ENCODE measurements around the gene PDPK1.

PDPK1 gene

GRCh38 chr16:2537451-2538379 is at the start of gene PDPK1:
TSS of gene PDPK1 (plus strand) at chr16:2538021. CDS start at chr16:2538113, 92 bp downstream.
- DNase-seq = peak; percentile 41

GRCh38 chr16:2489581-2489980 is 48.2 kb upstream of the PDPK1 start:
- no peak for DNase-seq

GRCh38 chr16:2490190-2491105 is 47.4 kb upstream of the PDPK1 start:
- peak; percentile 17 for DNase-seq

GRCh38 chr16:2492292-2492691 is 45.5 kb upstream of the PDPK1 start:
- DNase-seq = no peak

- DNase-seq = no peak
Observed at GRCh38 chr16:2493605-2494004, 44.2 kb upstream of the PDPK1 start.

GRCh38 chr16:2494616-2495015 is 43.2 kb upstream of the PDPK1 start:
- no peak for DNase-seq

GRCh38 chr16:2495041-2495440 is 42.8 kb upstream of the PDPK1 start:
- DNase-seq = no peak

GRCh38 chr16:2496223-2497115 is 41.4 kb upstream of the PDPK1 start:
- DNase-seq = no peak

GRCh38 chr16:2497116-2497630 is 40.6 kb upstream of the PDPK1 start:
- DNase-seq = no peak

- no peak for DNase-seq
Observed at GRCh38 chr16:2497695-2498484, 39.9 kb upstream of the PDPK1 start.

GRCh38 chr16:2498531-2499253 is 39.1 kb upstream of the PDPK1 start:
- no peak for DNase-seq

- DNase-seq = no peak
Observed at GRCh38 chr16:2499454-2499853, 38.4 kb upstream of the PDPK1 start.

- no peak for DNase-seq
Observed at GRCh38 chr16:2499890-2500429, 37.9 kb upstream of the PDPK1 start.

GRCh38 chr16:2500430-2500917 is 37.3 kb upstream of the PDPK1 start:
- no peak for DNase-seq

GRCh38 chr16:2500918-2501750 is 36.7 kb upstream of the PDPK1 start:
- peak; percentile 38 for DNase-seq

GRCh38 chr16:2501946-2502895 is 35.6 kb upstream of the PDPK1 start:
- no peak for DNase-seq

GRCh38 chr16:2505695-2506094 is 32.1 kb upstream of the PDPK1 start:
- DNase-seq = no peak

- no peak for DNase-seq
Observed at GRCh38 chr16:2507052-2507659, 30.7 kb upstream of the PDPK1 start.

Data from NCI-H524 treated with DMSO at 0.1 percent for 48 hours (cell line).